Measurements from ENCODE around the gene TRIM63. TPM values are rescaled to one million over a fixed set of nuclear protein-coding genes. Genes with fewer than 3 reads are reported as not detected.

TRIM63 gene
- total RNA-seq, 3 donors from 2014 or later: 0.22 TPM; not detected in 1

DNA sequence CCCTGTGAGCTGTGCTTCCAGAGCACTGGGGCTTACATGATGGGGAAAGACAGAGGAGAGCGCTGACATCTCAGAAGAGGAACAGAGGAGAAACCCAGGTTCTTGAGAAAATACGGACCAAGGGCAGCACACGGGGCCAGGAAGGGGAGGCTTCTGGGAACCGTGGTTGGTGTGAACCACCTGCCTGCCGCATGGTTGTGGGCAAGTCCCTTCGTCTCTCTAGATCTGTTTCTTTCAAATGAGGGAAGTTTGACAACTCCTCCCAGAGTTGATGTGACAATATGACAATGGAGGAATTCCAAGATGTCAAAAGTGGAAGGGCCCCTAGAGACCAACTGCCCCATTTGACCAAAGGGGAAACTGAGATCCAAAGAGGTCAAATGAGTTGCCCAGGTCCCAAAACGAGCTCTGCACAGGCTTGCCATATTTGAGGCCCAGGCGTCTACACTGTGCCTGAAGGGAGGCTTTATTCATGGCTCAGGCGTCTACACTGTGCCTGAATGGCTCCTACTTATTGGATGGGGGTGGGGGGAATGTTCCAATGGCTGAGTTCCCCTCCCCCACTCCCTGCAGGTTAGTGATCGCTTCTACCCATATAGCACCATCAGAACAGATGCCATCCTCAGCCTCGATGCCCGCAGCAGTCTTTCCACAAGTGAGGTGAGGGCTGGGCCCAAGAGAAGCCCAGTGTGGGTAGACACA, 34.6 kb downstream of the TRIM63 start:
- intact Hi-C loops (cut with DNase I, micrococcal nuclease): loop anchor here in 1 of 2 donors (10.0 kb wide), 1 partner anchor 112 kb away; no protein-coding TSS in a partner anchor
- ATAC-seq (no peak), DNase-seq (no peak)
- Histone ChIP-seq H3K9me3 (no peaks in the 10 kb centered on the region), H3K36me3 (ENCODE audit: low read depth) (no peaks in the 10 kb centered on the region), H3K4me1 (ENCODE audit: low read depth) (peaks cover 9% of the 10 kb centered on the region), H3K4me3 (no peak overlapping the region)
- TF ChIP-seq, protein P1, sequence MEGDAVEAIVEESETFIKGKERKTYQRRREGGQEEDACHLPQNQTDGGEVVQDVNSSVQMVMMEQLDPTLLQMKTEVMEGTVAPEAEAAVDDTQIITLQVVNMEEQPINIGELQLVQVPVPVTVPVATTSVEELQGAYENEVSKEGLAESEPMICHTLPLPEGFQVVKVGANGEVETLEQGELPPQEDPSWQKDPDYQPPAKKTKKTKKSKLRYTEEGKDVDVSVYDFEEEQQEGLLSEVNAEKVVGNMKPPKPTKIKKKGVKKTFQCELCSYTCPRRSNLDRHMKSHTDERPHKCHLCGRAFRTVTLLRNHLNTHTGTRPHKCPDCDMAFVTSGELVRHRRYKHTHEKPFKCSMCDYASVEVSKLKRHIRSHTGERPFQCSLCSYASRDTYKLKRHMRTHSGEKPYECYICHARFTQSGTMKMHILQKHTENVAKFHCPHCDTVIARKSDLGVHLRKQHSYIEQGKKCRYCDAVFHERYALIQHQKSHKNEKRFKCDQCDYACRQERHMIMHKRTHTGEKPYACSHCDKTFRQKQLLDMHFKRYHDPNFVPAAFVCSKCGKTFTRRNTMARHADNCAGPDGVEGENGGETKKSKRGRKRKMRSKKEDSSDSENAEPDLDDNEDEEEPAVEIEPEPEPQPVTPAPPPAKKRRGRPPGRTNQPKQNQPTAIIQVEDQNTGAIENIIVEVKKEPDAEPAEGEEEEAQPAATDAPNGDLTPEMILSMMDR (IDR thresholded peaks at IDR 0.05): no peak

- TF ChIP-seq, protein P1 (IDR thresholded peaks at IDR 0.05): no peak
- ATAC-seq: no peak
- DNase-seq: no peak
- peaks cover 9% of the 10 kb centered on the region for H3K4me1 ChIP-seq (ENCODE audit: low read depth)
- no peak overlapping the region for H3K4me3 ChIP-seq
- intact Hi-C loops (cut with DNase I, micrococcal nuclease): loop anchor here in 1 of 2 donors (10.0 kb wide), 1 partner anchor 113 kb away; no protein-coding TSS in a partner anchor
- no peaks in the 10 kb centered on the region for H3K9me3 ChIP-seq
- H3K36me3 ChIP-seq (ENCODE audit: low read depth): no peaks in the 10 kb centered on the region
Measured at GRCh38 chr1:26031611-26032220, 35.7 kb downstream of the TRIM63 start.

DNA sequence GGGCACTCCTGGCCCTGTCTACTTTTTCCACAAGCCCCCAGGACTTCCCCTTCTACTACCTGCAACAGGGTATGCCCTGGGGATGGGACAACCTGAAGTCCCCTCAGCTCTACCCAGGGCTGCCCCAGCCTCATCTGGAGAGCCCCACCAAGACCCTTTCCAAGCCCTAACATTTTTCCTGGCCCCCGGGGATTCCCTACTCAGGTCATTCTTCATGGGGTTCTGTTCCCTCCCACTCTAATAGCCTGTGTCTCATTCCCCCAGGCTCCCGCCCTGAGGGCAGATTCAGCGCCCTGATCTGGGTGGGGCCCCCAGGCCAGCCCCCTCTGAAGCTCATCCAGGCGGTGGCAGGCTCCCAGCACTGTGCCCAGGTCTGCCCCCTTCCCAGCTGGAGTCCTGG, 36.2 kb downstream of the TRIM63 start:
- Histone ChIP-seq H3K9me3 (no peaks in the 10 kb centered on the region), H3K4me1 (ENCODE audit: low read depth) (peaks cover 7% of the 10 kb centered on the region), H3K4me3 (no peak overlapping the region), H3K36me3 (ENCODE audit: low read depth) (no peaks in the 10 kb centered on the region)
- intact Hi-C loops (cut with DNase I, micrococcal nuclease): loop anchor here in 1 of 2 donors (10.0 kb wide), 1 partner anchor 114 kb away; no protein-coding TSS in a partner anchor
- DNase-seq (no peak), ATAC-seq (no peak)
- TF ChIP-seq, protein P1 (IDR thresholded peaks at IDR 0.05): no peak

DNA sequence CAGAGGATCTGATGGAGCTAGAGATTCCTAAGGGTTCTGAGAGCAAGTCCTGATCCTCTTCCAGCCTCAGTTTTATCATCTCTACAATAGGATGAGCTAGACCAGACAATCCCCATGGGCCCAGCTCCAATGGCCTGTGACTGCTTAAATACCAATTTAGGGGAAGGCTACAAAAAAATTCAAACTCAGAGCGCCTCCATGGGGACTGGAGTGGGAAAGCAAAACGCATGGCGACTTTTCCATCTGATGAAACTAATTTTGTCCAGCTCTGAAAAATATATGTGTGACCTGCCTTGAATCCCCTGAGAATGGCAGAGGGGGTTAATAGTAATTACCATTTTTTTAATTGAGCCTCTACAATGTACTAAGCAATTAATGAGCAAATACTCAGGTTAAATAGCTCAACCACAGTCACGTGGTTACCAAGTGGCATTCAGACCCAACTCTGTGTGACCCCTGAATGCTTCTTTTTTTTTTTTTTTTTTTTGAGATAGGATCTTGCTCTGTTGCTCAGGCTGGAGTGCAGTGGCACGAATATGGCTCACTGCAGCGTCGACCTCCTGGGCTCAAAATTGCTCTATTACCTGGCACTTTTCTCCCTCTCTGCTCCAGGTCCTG, 37.5 kb downstream of the TRIM63 start:
- no peak for ATAC-seq
- no peak for DNase-seq
- H3K4me3 ChIP-seq: no peak overlapping the region
- peaks cover 5% of the 10 kb centered on the region for H3K4me1 ChIP-seq (ENCODE audit: low read depth)
- TF ChIP-seq, protein P1 (IDR thresholded peaks at IDR 0.05): no peak
- intact Hi-C loops (cut with DNase I, micrococcal nuclease): loop anchor here in 1 of 2 donors (10.0 kb wide), 1 partner anchor 115 kb away; no protein-coding TSS in a partner anchor
- no peaks in the 10 kb centered on the region for H3K36me3 ChIP-seq (ENCODE audit: low read depth)
- no peaks in the 10 kb centered on the region for H3K9me3 ChIP-seq

DNA sequence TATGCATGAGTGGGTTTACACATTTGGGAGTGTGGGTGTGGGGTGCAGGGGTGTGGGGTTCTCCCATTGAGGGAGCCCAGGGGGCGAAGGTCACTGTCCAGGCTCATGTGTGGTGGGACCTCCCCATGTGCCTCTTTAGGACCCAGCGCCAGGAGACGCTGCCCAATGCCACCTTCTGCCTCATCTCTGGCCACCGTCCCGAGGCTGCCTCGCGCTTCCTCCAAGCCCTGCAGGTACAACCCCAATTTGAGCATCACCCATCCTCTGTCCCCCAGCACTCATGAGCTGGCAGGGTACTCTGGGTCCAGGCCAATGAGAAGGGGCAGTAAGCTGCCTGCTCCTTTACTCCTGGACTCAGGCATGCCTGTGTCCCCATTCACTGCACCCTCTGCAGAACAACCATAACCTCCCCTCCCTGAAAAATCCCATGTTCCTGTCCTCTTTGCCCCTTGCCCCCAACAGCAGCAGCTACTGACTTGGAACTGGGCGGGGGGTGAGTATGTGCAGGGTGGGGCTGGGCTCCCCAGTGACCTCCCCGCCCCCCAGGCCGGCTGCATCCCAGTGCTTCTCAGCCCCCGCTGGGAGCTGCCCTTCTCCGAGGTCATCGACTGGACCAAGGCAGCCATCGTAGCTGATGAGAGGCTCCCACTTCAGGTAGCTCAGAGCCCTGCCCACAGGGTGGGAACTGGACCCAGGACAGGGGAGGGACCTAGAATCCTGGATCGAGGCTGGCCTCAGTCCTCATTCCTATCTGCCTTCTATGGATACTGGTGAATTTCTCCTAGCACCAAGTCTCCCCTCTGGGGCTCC, 38.2 kb downstream of the TRIM63 start:
- intact Hi-C loops (cut with DNase I, micrococcal nuclease): no loop called here
- ATAC-seq: no peak
- Histone ChIP-seq H3K4me1 (ENCODE audit: low read depth) (no peaks in the 10 kb centered on the region), H3K9me3 (no peaks in the 10 kb centered on the region), H3K4me3 (no peak overlapping the region), H3K36me3 (ENCODE audit: low read depth) (no peaks in the 10 kb centered on the region)
- TF ChIP-seq, protein P1 (IDR thresholded peaks at IDR 0.05): no peak
- no peak for DNase-seq
